Natural killer cell (primary cell): ENCODE data around the gene ALDH8A1. TPM values are rescaled to one million over a fixed set of nuclear protein-coding genes. Genes with fewer than 3 reads are reported as not detected.

Experiments
- ATAC-seq, 3 donors: fragments of 150-1000 bp in 2 of 3; fragments of 200-7000 bp in 1 of 3; cut with Tn5 transposase; 1 replicate in 1 of 3; 2 replicates in 2 of 3; pipeline ENCODE4 v1.10.0; 2021; ENCODE audit warnings: mild to moderate bottlenecking in 2 of 3, moderate library complexity in 2 of 3
- DNase-seq, 2 donors: peaks; one replicate each; pipeline versions ENCODE4 v3.0.0 to v3.0.0-alpha.2; 2013 to 2021; ENCODE audit warnings: mixed read lengths in 1 of 2
- H3K27ac ChIP-seq: one replicate; pipeline ENCODE4 v1.5.1; 2013; ENCODE audit warnings: mild to moderate bottlenecking, low read length
- H3K27me3 ChIP-seq: one replicate; pipeline ENCODE4 v1.6.1; 2013; ENCODE audit warnings: low read length; ENCODE audit not compliant: control insufficient read depth, insufficient read depth
- H3K36me3 ChIP-seq: one replicate; pipeline ENCODE4 v1.6.1; 2013; ENCODE audit warnings: low read length; ENCODE audit not compliant: control insufficient read depth, insufficient read depth
- H3K4me1 ChIP-seq: one replicate; pipeline ENCODE4 v1.6.1; 2013; ENCODE audit warnings: low read length; ENCODE audit not compliant: control insufficient read depth, insufficient read depth
- H3K4me3 ChIP-seq: one replicate; pipeline ENCODE4 v1.5.1; 2013; ENCODE audit warnings: low read length
- H3K9me3 ChIP-seq: one replicate; pipeline ENCODE4 v1.6.1; 2013; ENCODE audit warnings: low read length; ENCODE audit not compliant: control insufficient read depth, insufficient read depth
- H3K27ac Mint-ChIP-seq, 2 donors: one replicate each; pipeline ENCODE4 v1.8.0; 2022; ENCODE audit warnings: mild to moderate bottlenecking in 2 of 2, mixed read lengths in 2 of 2, moderate library complexity in 1 of 2
- H3K27me3 Mint-ChIP-seq, 2 donors: one replicate each; pipeline ENCODE4 v1.8.0; 2022; ENCODE audit warnings: low read depth in 2 of 2, mixed read lengths in 2 of 2
- H3K36me3 Mint-ChIP-seq: one replicate; pipeline ENCODE4 v1.8.0; 2022; ENCODE audit warnings: mixed read lengths
- H3K4me1 Mint-ChIP-seq, 2 donors: one replicate each; pipeline ENCODE4 v1.8.0; 2022; ENCODE audit warnings: mixed read lengths in 2 of 2
- H3K4me3 Mint-ChIP-seq: one replicate; pipeline ENCODE4 v1.8.0; 2022; ENCODE audit warnings: mild to moderate bottlenecking, moderate library complexity, mixed read lengths
- H3K9me3 Mint-ChIP-seq, 2 donors: one replicate each; pipeline ENCODE4 v1.8.0; 2022; ENCODE audit warnings: mixed read lengths in 2 of 2
- WGBS: methylation state at CpG from one replicate; pipeline ENCODE4 v1.1.7; 2013; ENCODE audit warnings: missing lambda C conversion rate; ENCODE audit not compliant: insufficient coverage; 5-methylcytosine and 5-hydroxymethylcytosine counted together
- intact Hi-C: fragments of 100-400 bp; cut with micrococcal nuclease; formaldehyde crosslinking; loops from one replicate; pipeline ENCODE4 v1.14.2; 2022
- total RNA-seq, 4 donors: library from RNA; stranded (reverse); fragments of 120-200 nt in 1 of 4; gene quantifications; one replicate each; pipeline versions ENCODE4 v1.2.3 to v1.2.4, GENCODE V29; 2013 to 2022
- TF ChIP-seq, protein P1 (sequence below): fragments of 200-600 bp; IDR thresholded peaks from one replicate; pipeline ENCODE4 v1.8.0; 2022; ENCODE audit warnings: antibody characterized with exemption

Gene ALDH8A1
- total RNA-seq, 3 donors from 2014 or later (not counting 1 experiment from before 2014, with no cell fraction given) = 0.75 to 3.0 (median 1.8) TPM

DNA sequence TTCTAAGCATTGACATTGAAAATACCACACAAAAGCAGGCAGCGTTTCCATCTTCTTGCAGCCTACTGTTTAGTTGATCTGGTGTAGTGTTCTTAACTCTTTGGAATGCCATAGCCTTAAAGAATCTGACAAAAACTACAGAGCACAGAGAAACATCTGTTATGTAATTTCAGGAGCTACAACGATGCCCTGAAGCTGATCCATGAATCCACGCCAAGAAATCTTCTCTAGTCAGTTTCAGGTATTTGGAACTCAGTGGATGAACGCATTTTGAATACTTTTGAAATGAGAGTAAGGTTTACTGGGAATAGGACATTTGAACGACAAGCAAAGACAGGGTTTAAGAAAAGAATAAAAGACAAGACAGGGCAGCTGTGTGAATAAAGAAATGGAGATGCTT is 17.8 kb downstream of the ALDH8A1 start:
- ATAC-seq (no peak), DNase-seq (no peak)
- Mint-ChIP-seq H3K36me3 (no peaks in the 10 kb centered on the region), H3K4me1 (no peaks in the 10 kb centered on the region), H3K4me3 (no peak overlapping the region), H3K9me3 (no peaks in the 10 kb centered on the region), H3K27me3 (no peaks in the 10 kb centered on the region), H3K27ac (no peak overlapping the region)
- no peaks in the 10 kb centered on the region for H3K9me3 ChIP-seq
- intact Hi-C loops = no loop called here
- no peaks in the 10 kb centered on the region for H3K36me3 ChIP-seq
- no peak overlapping the region for H3K4me3 ChIP-seq
- TF ChIP-seq, protein P1, sequence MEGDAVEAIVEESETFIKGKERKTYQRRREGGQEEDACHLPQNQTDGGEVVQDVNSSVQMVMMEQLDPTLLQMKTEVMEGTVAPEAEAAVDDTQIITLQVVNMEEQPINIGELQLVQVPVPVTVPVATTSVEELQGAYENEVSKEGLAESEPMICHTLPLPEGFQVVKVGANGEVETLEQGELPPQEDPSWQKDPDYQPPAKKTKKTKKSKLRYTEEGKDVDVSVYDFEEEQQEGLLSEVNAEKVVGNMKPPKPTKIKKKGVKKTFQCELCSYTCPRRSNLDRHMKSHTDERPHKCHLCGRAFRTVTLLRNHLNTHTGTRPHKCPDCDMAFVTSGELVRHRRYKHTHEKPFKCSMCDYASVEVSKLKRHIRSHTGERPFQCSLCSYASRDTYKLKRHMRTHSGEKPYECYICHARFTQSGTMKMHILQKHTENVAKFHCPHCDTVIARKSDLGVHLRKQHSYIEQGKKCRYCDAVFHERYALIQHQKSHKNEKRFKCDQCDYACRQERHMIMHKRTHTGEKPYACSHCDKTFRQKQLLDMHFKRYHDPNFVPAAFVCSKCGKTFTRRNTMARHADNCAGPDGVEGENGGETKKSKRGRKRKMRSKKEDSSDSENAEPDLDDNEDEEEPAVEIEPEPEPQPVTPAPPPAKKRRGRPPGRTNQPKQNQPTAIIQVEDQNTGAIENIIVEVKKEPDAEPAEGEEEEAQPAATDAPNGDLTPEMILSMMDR = no peak
- 79% methylated on average over 5 of the region's 5 CpGs for WGBS
- no peaks in the 10 kb centered on the region for H3K27me3 ChIP-seq
- H3K27ac ChIP-seq = no peak overlapping the region
- H3K4me1 ChIP-seq = no peaks in the 10 kb centered on the region

DNA sequence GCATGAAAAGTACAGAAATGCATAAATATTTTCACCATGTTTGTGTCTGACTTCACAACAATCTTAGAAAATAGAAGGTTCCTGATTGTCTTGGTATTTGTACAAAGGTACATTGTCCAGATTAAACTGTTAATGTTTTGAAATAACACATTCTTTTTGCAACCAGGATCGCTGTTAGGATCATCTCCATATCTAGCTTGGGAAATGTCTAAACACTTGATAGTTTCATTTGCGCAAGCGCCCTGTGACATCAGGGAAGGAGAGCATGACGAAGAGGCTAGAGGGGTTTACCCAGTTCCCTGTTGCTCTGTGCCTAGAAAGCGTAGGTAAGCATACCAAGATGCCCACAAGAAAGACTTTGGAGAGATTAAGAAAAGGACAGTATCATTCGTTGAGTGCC is 19.4 kb downstream of the ALDH8A1 start:
- Mint-ChIP-seq H3K9me3 (no peaks in the 10 kb centered on the region), H3K4me1 (no peaks in the 10 kb centered on the region), H3K27me3 (no peaks in the 10 kb centered on the region), H3K27ac (no peak overlapping the region), H3K36me3 (no peaks in the 10 kb centered on the region), H3K4me3 (no peak overlapping the region)
- intact Hi-C loops = no loop called here
- no peak overlapping the region for H3K4me3 ChIP-seq
- no peaks in the 10 kb centered on the region for H3K36me3 ChIP-seq
- TF ChIP-seq, protein P1 = no peak
- DNase-seq = no peak
- WGBS = 94% methylated on average over 6 of the region's 6 CpGs
- no peaks in the 10 kb centered on the region for H3K9me3 ChIP-seq
- ATAC-seq = no peak
- no peaks in the 10 kb centered on the region for H3K4me1 ChIP-seq
- no peak overlapping the region for H3K27ac ChIP-seq
- H3K27me3 ChIP-seq = no peaks in the 10 kb centered on the region

DNA sequence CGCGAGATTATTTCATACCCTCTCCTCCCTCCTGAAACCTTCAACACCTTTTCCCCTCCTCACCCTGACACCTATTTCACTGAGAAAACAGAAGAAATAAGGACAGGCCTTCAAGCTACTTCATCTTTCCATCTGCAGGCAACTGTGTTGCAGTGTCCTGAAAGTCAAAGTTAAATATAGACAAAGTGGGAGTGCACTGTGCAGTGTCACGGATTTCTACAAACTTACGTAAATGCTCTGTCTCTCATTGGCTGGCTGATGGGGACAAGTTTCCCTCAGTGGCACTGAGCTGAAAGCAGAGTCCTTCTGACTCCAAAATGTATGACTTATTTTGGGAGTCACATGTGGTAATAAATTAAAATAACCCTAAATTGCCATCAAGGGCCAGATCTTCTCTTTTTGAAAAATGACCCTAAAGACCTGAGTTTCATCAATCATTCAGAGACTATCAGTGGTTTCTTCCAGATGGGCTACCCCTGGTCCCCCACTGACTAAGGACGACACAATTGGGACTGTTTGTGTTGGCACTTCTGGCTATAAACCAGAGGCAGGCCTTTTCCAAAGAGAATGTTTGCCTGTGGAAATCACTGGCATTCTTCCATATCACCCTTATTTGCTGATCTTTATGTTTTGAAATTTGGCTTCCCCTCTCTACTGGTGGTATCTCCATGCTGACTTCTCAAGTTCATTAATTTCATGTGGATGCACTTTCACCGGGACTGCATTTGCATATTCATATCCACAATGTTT is 21.6 kb downstream of the ALDH8A1 start:
- Histone ChIP-seq H3K4me1 (no peaks in the 10 kb centered on the region), H3K4me3 (no peak overlapping the region), H3K36me3 (no peaks in the 10 kb centered on the region), H3K27me3 (no peaks in the 10 kb centered on the region), H3K27ac (no peak overlapping the region), H3K9me3 (no peaks in the 10 kb centered on the region)
- H3K27me3 Mint-ChIP-seq = no peaks in the 10 kb centered on the region
- no peak for DNase-seq
- no peaks in the 10 kb centered on the region for H3K36me3 Mint-ChIP-seq
- no peak for ATAC-seq
- no peaks in the 10 kb centered on the region for H3K9me3 Mint-ChIP-seq
- H3K4me3 Mint-ChIP-seq = no peak overlapping the region
- TF ChIP-seq, protein P1 = no peak
- 92% methylated on average over 6 of the region's 6 CpGs for WGBS
- H3K4me1 Mint-ChIP-seq = no peaks in the 10 kb centered on the region
- intact Hi-C loops = no loop called here
- H3K27ac Mint-ChIP-seq = no peak overlapping the region

DNA sequence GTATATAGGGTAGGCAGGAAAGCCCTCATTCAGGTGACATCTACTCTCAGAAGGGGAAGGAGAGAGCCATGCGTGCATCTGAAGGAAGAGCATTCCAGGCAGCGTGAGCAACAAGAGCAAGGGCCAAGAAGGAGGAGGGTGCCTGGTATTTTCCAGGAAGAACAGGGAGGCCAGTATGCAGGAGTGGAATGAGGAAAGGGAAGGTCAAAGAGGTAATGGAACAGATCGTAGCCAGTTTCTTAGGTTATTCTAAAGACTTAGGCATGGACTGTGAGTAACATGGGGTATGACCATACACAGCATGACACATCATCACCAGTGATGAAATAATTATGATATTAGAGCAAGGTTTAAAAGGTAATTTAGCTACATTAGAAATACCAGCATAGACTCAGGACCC is 24.1 kb downstream of the ALDH8A1 start:
- Mint-ChIP-seq H3K4me3 (no peak overlapping the region), H3K36me3 (no peaks in the 10 kb centered on the region), H3K27me3 (no peaks in the 10 kb centered on the region), H3K9me3 (no peaks in the 10 kb centered on the region), H3K27ac (no peak overlapping the region), H3K4me1 (no peaks in the 10 kb centered on the region)
- intact Hi-C loops = no loop called here
- 94% methylated on average over 3 of the region's 3 CpGs for WGBS
- Histone ChIP-seq H3K27me3 (no peaks in the 10 kb centered on the region), H3K36me3 (no peaks in the 10 kb centered on the region), H3K9me3 (no peaks in the 10 kb centered on the region), H3K4me3 (no peak overlapping the region), H3K27ac (no peak overlapping the region), H3K4me1 (no peaks in the 10 kb centered on the region)
- no peak for ATAC-seq
- no peak for DNase-seq
- TF ChIP-seq, protein P1 = no peak
